ENCODE data around the gene LGALS3BP.

DNA sequence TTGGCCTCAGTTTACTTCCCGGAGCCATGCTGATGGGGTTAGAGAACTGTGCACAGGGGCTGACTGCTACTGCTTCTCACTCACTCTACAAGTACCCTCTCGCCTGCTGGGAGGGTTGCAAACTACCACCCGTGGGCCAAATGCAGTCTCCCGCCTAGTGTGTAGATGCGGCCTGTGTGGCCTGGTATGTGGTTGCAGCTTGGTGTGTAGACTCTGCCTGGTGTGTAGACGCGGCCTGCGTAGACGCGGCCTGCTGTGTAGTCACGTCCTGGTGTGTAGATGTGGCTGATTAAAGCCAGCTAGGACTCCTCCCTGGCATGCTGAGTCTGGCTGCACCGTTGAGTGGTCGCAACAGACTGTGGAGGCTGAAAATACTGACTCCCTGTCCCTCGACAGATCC, 22.6 kb upstream of the LGALS3BP start:
- TF ChIP-seq CTCF (IDR thresholded peaks at IDR 0.05) (no peak), POLR2AphosphoS5 (IDR thresholded peaks at IDR 0.05) (no peak)
